NCI-H1092 (cell line): Measurements from ENCODE around the gene IL12RB1.
"Not testable (repeated sequence)": the region's sequence is repeated elsewhere in the genome, so short reads cannot be mapped to it uniquely, and the experiment has no call there.

ENCODE experiments used
- DNase-seq: peaks from one replicate; lab custom pipeline; 2025; lab: John Stamatoyannopoulos, UW

Gene IL12RB1

GRCh38 chr19:18046059-18046718 lies 40.5 kb downstream of the IL12RB1 start:
- no peak for DNase-seq

DNA sequence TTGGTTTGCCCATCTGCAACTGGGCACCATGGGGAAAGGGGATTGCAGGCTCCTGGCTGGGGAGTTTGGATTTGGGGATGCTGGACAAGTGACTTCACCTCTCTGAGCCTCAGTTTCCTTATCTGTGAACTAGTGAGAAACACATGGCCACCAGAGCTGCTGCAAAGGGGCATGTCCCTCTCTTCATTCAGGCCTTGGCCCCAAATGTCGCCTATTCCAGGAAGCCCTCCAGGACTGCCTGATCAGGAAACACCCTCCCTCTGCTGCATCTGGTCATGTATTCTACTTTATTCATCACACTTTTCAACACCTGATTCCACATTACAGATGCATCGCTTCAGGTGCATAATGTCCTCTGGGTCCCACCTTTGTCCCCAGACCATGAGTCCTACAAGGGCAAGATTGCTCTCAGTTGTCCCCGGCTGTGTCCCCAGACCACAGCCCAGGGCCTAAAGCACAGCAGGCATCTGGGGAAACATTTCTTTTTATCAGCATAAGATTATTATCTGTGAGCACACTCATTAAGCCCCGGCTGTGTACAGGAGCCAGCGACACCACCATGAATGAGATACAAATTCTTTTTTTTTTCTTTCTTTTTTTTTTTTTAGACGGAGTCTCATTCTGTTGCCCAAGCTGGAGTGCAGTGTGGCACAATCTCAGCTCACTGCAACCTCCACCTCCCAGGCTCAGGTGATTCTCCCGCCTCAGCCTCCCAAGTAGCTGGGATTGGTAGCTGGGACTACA lies 41.3 kb downstream of the IL12RB1 start:
- DNase-seq, result no peak

DNA sequence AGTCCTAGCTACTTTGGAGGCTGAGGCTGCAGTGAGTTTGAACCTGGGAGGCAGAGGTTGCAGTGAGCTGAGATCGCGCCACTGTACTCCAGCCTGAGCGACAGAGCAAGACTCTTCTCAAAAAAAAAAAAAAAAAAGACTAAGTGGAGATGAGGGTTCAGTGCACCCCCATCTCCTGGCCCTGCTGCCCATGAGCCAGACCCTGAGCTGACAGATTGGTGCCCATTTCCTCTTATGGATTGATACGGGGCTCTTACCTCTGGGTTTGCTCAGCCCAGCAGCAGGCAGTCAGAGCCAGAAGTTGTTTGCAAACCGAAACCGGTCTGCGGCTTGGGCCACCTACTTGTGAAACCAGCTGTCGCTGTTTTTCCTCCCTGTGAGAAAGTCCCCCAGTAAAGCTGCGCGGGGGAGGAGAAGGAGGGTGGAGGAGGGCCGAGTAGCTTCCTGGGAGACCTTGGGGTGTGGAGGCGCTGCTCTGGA lies 41.9 kb downstream of the IL12RB1 start:
- peak; percentile 31 for DNase-seq

DNA sequence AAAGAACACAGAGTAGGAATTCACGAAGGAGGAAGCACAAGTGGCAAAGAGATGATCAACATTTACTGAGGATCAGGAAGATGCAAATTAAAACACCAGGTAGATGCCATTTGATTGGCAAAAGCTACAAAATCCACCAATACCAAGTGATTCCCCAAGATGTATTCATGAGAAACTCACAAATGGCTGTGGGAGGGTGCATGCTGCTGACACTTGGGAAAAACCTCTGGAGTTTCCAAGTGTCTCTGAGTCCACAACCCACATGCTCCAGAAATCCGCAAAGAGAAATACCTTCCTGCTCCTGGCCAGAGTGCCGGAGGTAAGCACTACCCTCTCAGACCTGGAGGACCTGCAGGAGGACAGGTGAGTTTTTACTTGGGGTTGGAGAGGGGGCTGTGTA lies 43.1 kb downstream of the IL12RB1 start:
- no peak for DNase-seq

DNA sequence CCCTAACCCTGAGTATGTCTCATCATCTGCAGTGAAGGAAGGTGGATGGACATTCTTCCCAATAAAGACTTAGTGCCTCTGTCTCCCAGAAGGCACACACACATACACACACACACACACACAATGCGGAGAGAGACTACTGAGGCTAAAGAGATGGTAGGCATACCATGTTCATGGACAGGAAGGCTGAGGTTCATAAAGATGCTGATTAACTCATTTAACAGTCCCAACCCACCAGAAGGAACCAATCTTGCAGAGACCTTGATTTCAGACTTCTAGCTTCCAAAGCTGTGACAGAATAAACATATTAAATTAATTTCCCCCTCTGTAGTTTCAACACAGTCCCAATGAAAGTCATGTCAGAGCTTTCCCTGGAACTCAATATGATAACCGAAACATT lies 45.7 kb downstream of the IL12RB1 start:
- DNase-seq, result no peak

- not testable (repeated sequence) for DNase-seq
Measured at GRCh38 chr19:18032102-18032501, 54.6 kb downstream of the IL12RB1 start.

- DNase-seq, result not testable (repeated sequence)
Measured at GRCh38 chr19:18031401-18031800, 55.3 kb downstream of the IL12RB1 start.

- peak; percentile 76 for DNase-seq
Measured at GRCh38 chr19:18029617-18030338, 57.0 kb downstream of the IL12RB1 start.

GRCh38 chr19:18027151-18027550 lies 59.6 kb downstream of the IL12RB1 start:
- DNase-seq, result no peak

- DNase-seq, result no peak
Measured at GRCh38 chr19:18023622-18024251, 63.0 kb downstream of the IL12RB1 start.

DNA sequence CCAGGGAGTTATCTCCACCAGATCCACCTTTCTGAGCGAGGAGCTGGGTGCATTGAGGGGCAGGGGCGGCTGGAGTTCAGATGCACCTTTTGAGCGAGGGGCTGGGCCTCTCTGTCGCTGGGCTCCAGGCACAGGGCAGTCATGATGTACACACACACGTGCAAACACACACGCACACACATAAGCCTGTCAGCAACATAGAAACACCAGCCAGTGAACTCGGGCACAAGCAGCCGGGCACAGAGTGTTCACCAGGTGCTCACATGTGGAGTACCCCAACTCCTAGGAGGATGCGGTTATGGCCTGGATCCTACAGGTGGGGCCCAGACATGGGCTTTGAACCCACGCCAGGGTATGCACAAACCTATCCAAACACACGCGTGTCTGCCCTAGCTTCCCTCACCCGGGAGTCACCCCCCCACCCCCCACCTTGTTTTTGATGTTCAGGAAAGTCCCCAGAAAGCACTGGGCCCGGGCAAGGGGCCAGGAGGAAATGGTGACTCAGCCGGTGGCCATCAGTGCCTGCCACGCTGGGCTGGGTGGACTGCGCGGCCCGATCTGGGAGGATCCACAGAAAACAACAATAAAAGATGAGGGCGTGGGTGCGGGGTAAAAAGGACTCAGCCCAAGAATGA lies 65.5 kb downstream of the IL12RB1 start:
- no peak for DNase-seq

- DNase-seq, result no peak
Measured at GRCh38 chr19:18020212-18021085, 66.3 kb downstream of the IL12RB1 start.

- no peak for DNase-seq
Measured at GRCh38 chr19:18017275-18018083, 69.3 kb downstream of the IL12RB1 start.

GRCh38 chr19:18016209-18016910 lies 70.4 kb downstream of the IL12RB1 start:
- no peak for DNase-seq

- no peak for DNase-seq
Measured at GRCh38 chr19:18014197-18014596, 72.5 kb downstream of the IL12RB1 start.

DNA sequence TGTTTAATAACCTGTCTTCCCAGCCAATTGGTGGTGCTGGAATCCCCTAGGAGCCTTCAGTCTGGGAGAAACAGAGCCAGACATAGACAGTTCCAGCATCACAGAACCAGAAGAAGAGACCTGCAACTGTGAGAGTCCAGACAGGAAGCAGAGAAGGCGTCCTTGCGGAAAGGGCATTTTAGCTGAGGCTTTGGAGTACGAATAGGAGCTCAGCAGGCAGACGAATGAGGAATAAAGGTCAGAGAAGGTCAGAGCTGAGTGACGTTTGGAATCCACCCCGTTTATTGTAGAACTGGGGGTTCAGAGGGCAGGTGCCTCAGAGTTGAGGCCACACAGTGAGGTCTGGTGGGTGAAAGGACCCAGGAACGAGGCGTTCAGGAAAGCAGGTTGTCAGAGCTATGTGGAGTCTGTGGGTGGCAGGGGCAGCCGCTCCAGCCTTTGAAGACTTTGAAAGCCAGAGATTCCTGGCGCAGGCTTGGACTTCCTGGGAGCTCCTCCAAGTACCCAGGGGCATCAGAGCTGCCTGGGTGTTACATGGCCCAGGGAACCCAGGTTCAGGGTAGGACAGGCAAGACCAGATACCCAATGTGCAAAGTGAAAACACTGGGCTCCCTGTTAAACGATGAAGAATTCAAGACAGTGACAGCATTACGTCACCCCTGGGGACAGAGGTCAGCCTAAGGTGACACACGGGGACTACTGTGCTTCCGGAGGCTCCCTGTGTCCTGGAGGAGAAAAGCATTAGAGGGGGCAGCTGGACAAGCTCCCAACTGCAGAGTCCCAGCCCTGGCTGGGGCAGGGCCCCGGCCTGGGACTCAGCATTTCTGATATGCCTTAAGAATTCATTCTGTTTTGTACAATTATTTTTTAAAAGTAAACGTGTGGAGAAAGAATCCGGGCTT lies 73.3 kb downstream of the IL12RB1 start:
- DNase-seq, result no peak

DNA sequence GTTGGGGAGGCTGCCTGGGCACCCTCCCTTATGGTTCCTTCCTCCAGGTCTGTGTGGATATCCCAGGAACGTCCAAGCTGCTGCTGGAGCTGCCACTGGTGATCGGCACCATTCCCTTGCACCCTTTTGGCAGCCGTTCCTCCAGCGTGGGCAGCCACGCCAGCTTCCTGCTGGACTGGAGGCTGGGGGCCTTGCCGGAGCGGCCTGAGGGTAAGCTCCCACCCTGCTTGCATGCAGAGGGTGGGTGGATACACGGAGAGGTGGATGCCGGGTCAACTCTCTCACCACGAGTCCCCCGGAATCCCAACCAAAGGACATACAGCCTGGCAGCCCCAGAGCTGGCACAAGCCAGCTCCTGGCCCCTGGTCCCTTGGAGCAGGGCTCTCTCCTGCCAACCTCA lies 76.6 kb downstream of the IL12RB1 start:
- DNase-seq, result no peak

DNA sequence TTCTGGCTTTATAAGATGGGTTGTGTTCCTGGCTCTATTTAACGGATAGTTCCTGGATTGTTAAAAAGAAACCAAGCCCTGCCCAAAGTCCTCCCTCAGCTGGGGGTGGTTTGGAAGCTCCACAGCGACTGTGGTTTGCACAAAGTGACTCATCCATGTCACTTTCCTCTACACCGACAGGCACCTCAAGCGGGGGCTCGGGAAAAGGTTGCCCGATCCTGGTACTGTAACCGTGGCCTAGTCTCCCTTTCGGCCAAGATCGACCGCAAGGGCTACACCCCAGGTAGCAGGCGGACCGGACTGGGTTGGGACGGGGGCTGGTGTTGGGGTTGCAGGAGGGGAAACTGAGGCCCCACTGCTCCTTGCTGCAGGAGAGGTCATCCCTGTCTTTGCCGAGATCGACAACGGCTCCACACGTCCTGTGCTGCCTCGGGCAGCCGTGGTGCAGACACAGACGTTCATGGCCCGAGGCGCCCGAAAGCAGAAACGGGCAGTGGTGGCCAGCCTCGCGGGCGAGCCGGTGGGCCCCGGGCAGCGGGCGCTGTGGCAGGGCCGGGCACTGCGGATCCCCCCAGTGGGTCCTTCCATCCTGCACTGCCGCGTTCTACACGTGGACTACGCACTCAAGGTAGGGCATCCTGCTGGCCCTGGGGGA lies 77.2 kb downstream of the IL12RB1 start:
- DNase-seq, result no peak
